HCT116 (cell line): ENCODE results near the gene RFX8. TPM values are rescaled to one million over a fixed set of nuclear protein-coding genes. Genes with fewer than 3 reads are reported as not detected.

Source experiments
- ATAC-seq: fragments of 200-7000 bp; cut with Tn5 transposase; 2 replicates; pipeline ENCODE4 v1.9.1; 2020; ENCODE audit warnings: mild to moderate bottlenecking, moderate library complexity
- BruUV-seq: library from RNA; stranded (reverse); fragments of 400-500 nt; replicated peaks from 2 replicates; lab custom pipeline; 2021; lab: Mats Ljungman, UMichigan
- CTCF ChIA-PET: fragments of 300-600 bp; sonication (Branson Sonifier 250); formaldehyde crosslinking; loops from one replicate; lab custom pipeline; 2021; ENCODE audit warnings: antibody characterized with exemption; lab: Charles Lee
- POLR2A ChIA-PET: fragments of 300-600, 350-600 bp; sonication (Branson Sonifier 250); formaldehyde crosslinking; loops from one replicate; lab custom pipeline; 2021; ENCODE audit warnings: antibody characterized with exemption; lab: Charles Lee
- RAD21 ChIA-PET, 2 experiments: fragments of 300-600 bp; sonication (Branson Sonifier 250); formaldehyde crosslinking; loops; one replicate each; lab custom pipeline; 2023; ENCODE audit warnings: low total read pairs in 2 of 2; ENCODE audit not compliant: uncharacterized antibody in 2 of 2, unreplicated experiment in 2 of 2, low non-redundant PET in 1 of 2; lab: Charles Lee
- DNase-seq: peaks from one replicate; pipeline ENCODE4 v3.0.0-alpha.2; 2010; ENCODE audit warnings: low read depth, low spot score
- H2AFZ ChIP-seq: fragments of 200-600 bp; shearing (Covaris generic), sonication (generic); 2 replicates; pipeline ENCODE4 v1.6.1; 2017; ENCODE audit warnings: low read depth, mixed run types, mixed read lengths, antibody characterized with exemption, low read length; ENCODE audit not compliant: poor library complexity, severe bottlenecking
- H3K27ac ChIP-seq: 2 replicates; pipeline ENCODE4 v1.5.1; 2012; ENCODE audit warnings: low read depth, low read length
- H3K27me3 ChIP-seq: fragments of 200-600 bp; sonication (generic); 2 replicates; pipeline ENCODE4 v1.6.1; 2016; ENCODE audit warnings: mixed run types, low read length, mixed read lengths; ENCODE audit not compliant: insufficient read depth
- H3K36me3 ChIP-seq, 2 experiments: fragments of 200-500 bp in 1 of 2; fragments of 200-600 bp in 1 of 2; sonication (Bioruptor generic) in 1 of 2; sonication (generic) in 1 of 2; 2 replicates each; pipeline versions ENCODE4 v1.5.1 to v1.6.1; 2014 to 2016; ENCODE audit warnings: low read length in 2 of 2, inconsistent platforms in 1 of 2, mixed read lengths in 1 of 2, mixed run types in 1 of 2; ENCODE audit not compliant: insufficient read depth in 2 of 2, control insufficient read depth in 1 of 2
- H3K4me1 ChIP-seq, 2 experiments: fragments of 200-600 bp in 1 of 2; sonication (generic) in 1 of 2; 2 replicates each; pipeline versions ENCODE4 v1.5.1 to v1.6.1; 2012 to 2017; ENCODE audit warnings: low read length in 2 of 2, inconsistent platforms in 1 of 2, mild to moderate bottlenecking in 1 of 2, mixed read lengths in 1 of 2, mixed run types in 1 of 2, moderate library complexity in 1 of 2; ENCODE audit not compliant: insufficient read depth in 2 of 2, control insufficient read depth in 1 of 2
- H3K4me2 ChIP-seq: fragments of 200-600 bp; sonication (generic); 2 replicates; pipeline ENCODE4 v1.6.1; 2017; ENCODE audit warnings: mixed run types, low read length, mixed read lengths
- H3K4me3 ChIP-seq, 2 experiments: fragments of 200-600 bp in 1 of 2; sonication (generic) in 1 of 2; replicated peaks in 1 of 2; 2 replicates each; pipeline ENCODE4 v1.5.1; 2011 to 2016; ENCODE audit warnings: low read length in 2 of 2, control low read depth in 1 of 2, low read depth in 1 of 2, mild to moderate bottlenecking in 1 of 2, mixed read lengths in 1 of 2, mixed run types in 1 of 2
- H3K79me2 ChIP-seq: fragments of 200-600 bp; sonication (generic); 2 replicates; pipeline ENCODE4 v1.6.1; 2017; ENCODE audit warnings: mild to moderate bottlenecking, mixed run types, low read length, moderate library complexity, mixed read lengths; ENCODE audit not compliant: insufficient read depth
- H3K9ac ChIP-seq: fragments of 200-600 bp; sonication (generic); 2 replicates; pipeline ENCODE4 v1.6.1; 2016; ENCODE audit warnings: low read length, mixed read lengths
- H3K9me2 ChIP-seq: fragments of 200-600 bp; sonication (generic), shearing (Covaris generic); 2 replicates; pipeline ENCODE4 v1.6.1; 2017; ENCODE audit warnings: mixed run types, mild to moderate bottlenecking, moderate library complexity; ENCODE audit not compliant: insufficient read depth
- H3K9me3 ChIP-seq, 2 experiments: fragments of 200-500 bp in 1 of 2; fragments of 200-600 bp in 1 of 2; sonication (Bioruptor generic) in 1 of 2; sonication (generic) in 1 of 2; 2 replicates each; pipeline ENCODE4 v1.6.1; 2014 to 2017; ENCODE audit warnings: low read length in 2 of 2, mixed read lengths in 2 of 2, inconsistent platforms in 1 of 2, low read depth in 1 of 2, mild to moderate bottlenecking in 1 of 2, mixed run types in 1 of 2, moderate library complexity in 1 of 2; ENCODE audit not compliant: control insufficient read depth in 1 of 2, insufficient read depth in 1 of 2
- H4K20me1 ChIP-seq: fragments of 200-600 bp; sonication (generic), shearing (Covaris generic); 2 replicates; pipeline ENCODE4 v1.6.1; 2017; ENCODE audit warnings: mixed run types, mild to moderate bottlenecking, moderate library complexity; ENCODE audit not compliant: insufficient read depth
- CEBPB ChIP-seq: IDR thresholded peaks from 2 replicates; pipeline ENCODE4 v1.6.1; 2012; ENCODE audit warnings: low read depth
- EGR1 ChIP-seq: IDR thresholded peaks from 2 replicates; pipeline ENCODE4 v1.6.1; 2012; ENCODE audit warnings: low read depth
- ELF1 ChIP-seq: IDR thresholded peaks from 2 replicates; pipeline ENCODE4 v1.6.1; 2012; ENCODE audit warnings: low read depth, borderline replicate concordance
- EZH2 ChIP-seq: fragments of 200-600 bp; sonication (generic); IDR thresholded peaks from 2 replicates; pipeline ENCODE4 v1.6.1; 2017; ENCODE audit warnings: antibody characterized with exemption, mixed run types
- EZH2phosphoT487 ChIP-seq: fragments of 200-600 bp; IDR thresholded peaks from 2 replicates; pipeline ENCODE4 v1.6.1; 2018; ENCODE audit warnings: antibody characterized with exemption, borderline replicate concordance
- FOSL1 ChIP-seq: IDR thresholded peaks from 2 replicates; pipeline ENCODE4 v1.6.1; 2012; ENCODE audit warnings: low read depth
- JUND ChIP-seq: IDR thresholded peaks from 2 replicates; pipeline ENCODE4 v1.6.1; 2012
- POLR2AphosphoS5 ChIP-seq: IDR thresholded peaks from 2 replicates; pipeline ENCODE4 v1.6.1; 2011; ENCODE audit warnings: mild to moderate bottlenecking, low read depth, low read length, moderate library complexity
- SIN3A ChIP-seq: IDR thresholded peaks from 2 replicates; pipeline ENCODE4 v1.6.1; 2012; ENCODE audit warnings: low read depth
- SP1 ChIP-seq: IDR thresholded peaks from 2 replicates; pipeline ENCODE4 v1.6.1; 2012; ENCODE audit warnings: low read depth
- SRF ChIP-seq: IDR thresholded peaks from 2 replicates; pipeline ENCODE4 v1.6.1; 2012; ENCODE audit warnings: low read depth
- YY1 ChIP-seq: IDR thresholded peaks from 2 replicates; pipeline ENCODE4 v1.6.1; 2011; ENCODE audit warnings: low read length, low read depth, moderate library complexity, mild to moderate bottlenecking; ENCODE audit not compliant: insufficient replicate concordance; ENCODE audit errors: extremely low read depth
- ZFX ChIP-seq: fragments of 450-650 bp; IDR thresholded peaks from 2 replicates; pipeline ENCODE4 v1.6.1; 2017
- ZNF274 ChIP-seq: fragments of 200-500 bp; sonication (Bioruptor generic); IDR thresholded peaks from 2 replicates; pipeline ENCODE4 v1.6.1; 2014; ENCODE audit warnings: mild to moderate bottlenecking, low read depth, low read length, inconsistent platforms
- intact Hi-C: fragments of 100-400 bp; cut with micrococcal nuclease; formaldehyde crosslinking; loops from 2 replicates; pipeline ENCODE4 v1.10.0; 2022
- total RNA-seq: library from RNA; stranded (reverse); gene quantifications from one replicate; pipeline ENCODE4 v1.2.1, GENCODE V29; 2021; ENCODE audit not compliant: unreplicated experiment
- TF ChIP-seq, protein P1 (sequence below), 3 experiments: fragments of 200-600 bp in 1 of 3; sonication (generic) in 1 of 3; IDR thresholded peaks in 2 of 3; conservative IDR thresholded peaks in 1 of 3; 2 replicates each; pipeline ENCODE4 v1.5.1; 2012 to 2017; ENCODE audit warnings: low read depth in 2 of 3, low read length in 2 of 3, antibody characterized with exemption in 1 of 3, borderline replicate concordance in 1 of 3, control low read depth in 1 of 3, mild to moderate bottlenecking in 1 of 3, mixed read lengths in 1 of 3, mixed run types in 1 of 3, moderate library complexity in 1 of 3; ENCODE audit not compliant: insufficient read depth in 1 of 3
- TF ChIP-seq, protein P2 (sequence below): IDR thresholded peaks from 2 replicates; pipeline ENCODE4 v1.6.1; 2012
- TF ChIP-seq, protein P3 (sequence below): IDR thresholded peaks from 2 replicates; pipeline ENCODE4 v1.6.1; 2012
- TF ChIP-seq, protein P4 (sequence below): IDR thresholded peaks from 2 replicates; pipeline ENCODE4 v1.6.1; 2012; ENCODE audit warnings: low read depth

The RFX8 gene
- total RNA-seq, 1 experiment from 2014 or later: not detected

DNA sequence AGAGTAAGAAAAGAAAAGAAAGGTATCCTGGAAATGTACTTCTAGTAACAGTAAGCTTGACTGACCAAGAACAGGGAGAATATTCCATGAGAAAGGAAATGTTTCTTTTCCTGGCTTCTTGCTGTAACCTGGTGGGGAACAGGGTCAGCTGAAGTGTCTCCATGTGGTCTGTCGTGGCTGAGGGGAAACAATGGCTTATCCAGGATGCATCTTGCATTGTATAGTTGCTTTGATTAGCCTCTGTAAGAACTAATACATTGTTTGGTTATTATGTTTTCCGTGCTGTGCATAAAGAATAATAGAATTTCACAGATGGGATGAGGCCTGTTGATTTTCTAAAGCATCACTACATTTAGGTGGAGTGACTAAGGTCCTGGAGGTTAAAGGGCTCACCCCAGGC lies 92.5 kb downstream of the RFX8 start:
- H3K9me3 ChIP-seq: no peaks in the 10 kb centered on the region
- CTCF ChIA-PET: interaction anchor here (1.7 kb wide), 1 partner anchor 40 kb away, joined by 7 read pairs; no protein-coding TSS in a partner anchor
- H2AFZ ChIP-seq: no peak overlapping the region
- ATAC-seq: no peak
- no peak overlapping the region for H3K27ac ChIP-seq
- no peak overlapping the region for H3K9ac ChIP-seq
- H3K36me3 ChIP-seq: no peaks in the 10 kb centered on the region
- BruUV-seq: no TSS peak
- TF ChIP-seq, protein P1, sequence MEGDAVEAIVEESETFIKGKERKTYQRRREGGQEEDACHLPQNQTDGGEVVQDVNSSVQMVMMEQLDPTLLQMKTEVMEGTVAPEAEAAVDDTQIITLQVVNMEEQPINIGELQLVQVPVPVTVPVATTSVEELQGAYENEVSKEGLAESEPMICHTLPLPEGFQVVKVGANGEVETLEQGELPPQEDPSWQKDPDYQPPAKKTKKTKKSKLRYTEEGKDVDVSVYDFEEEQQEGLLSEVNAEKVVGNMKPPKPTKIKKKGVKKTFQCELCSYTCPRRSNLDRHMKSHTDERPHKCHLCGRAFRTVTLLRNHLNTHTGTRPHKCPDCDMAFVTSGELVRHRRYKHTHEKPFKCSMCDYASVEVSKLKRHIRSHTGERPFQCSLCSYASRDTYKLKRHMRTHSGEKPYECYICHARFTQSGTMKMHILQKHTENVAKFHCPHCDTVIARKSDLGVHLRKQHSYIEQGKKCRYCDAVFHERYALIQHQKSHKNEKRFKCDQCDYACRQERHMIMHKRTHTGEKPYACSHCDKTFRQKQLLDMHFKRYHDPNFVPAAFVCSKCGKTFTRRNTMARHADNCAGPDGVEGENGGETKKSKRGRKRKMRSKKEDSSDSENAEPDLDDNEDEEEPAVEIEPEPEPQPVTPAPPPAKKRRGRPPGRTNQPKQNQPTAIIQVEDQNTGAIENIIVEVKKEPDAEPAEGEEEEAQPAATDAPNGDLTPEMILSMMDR (IDR thresholded peaks at IDR 0.05 in 2 of 3, conservative IDR thresholded peaks at IDR 0.05 in 1 of 3; ENCODE audit: borderline replicate concordance in 1 of 3, insufficient read depth in 1 of 3, low read depth in 2 of 3, low read length in 2 of 3): no peak
- TF ChIP-seq ZFX (no peak), SRF (no peak), EZH2 (no peak), JUND (no peak), POLR2AphosphoS5 (no peak), YY1 (no peak), SIN3A (no peak), ELF1 (no peak), CEBPB (no peak), FOSL1 (no peak), ZNF274 (no peak), EGR1 (no peak), EZH2phosphoT487 (no peak), SP1 (no peak)
- TF ChIP-seq, protein P2, sequence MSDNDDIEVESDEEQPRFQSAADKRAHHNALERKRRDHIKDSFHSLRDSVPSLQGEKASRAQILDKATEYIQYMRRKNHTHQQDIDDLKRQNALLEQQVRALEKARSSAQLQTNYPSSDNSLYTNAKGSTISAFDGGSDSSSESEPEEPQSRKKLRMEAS: no peak
- TF ChIP-seq, protein P3, sequence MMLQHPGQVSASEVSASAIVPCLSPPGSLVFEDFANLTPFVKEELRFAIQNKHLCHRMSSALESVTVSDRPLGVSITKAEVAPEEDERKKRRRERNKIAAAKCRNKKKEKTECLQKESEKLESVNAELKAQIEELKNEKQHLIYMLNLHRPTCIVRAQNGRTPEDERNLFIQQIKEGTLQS: no peak
- TF ChIP-seq, protein P4, sequence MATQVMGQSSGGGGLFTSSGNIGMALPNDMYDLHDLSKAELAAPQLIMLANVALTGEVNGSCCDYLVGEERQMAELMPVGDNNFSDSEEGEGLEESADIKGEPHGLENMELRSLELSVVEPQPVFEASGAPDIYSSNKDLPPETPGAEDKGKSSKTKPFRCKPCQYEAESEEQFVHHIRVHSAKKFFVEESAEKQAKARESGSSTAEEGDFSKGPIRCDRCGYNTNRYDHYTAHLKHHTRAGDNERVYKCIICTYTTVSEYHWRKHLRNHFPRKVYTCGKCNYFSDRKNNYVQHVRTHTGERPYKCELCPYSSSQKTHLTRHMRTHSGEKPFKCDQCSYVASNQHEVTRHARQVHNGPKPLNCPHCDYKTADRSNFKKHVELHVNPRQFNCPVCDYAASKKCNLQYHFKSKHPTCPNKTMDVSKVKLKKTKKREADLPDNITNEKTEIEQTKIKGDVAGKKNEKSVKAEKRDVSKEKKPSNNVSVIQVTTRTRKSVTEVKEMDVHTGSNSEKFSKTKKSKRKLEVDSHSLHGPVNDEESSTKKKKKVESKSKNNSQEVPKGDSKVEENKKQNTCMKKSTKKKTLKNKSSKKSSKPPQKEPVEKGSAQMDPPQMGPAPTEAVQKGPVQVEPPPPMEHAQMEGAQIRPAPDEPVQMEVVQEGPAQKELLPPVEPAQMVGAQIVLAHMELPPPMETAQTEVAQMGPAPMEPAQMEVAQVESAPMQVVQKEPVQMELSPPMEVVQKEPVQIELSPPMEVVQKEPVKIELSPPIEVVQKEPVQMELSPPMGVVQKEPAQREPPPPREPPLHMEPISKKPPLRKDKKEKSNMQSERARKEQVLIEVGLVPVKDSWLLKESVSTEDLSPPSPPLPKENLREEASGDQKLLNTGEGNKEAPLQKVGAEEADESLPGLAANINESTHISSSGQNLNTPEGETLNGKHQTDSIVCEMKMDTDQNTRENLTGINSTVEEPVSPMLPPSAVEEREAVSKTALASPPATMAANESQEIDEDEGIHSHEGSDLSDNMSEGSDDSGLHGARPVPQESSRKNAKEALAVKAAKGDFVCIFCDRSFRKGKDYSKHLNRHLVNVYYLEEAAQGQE: no peak
- TF ChIP-seq, all 23 proteins: peak for 0
- ChIA-PET POLR2A (no interaction called here), RAD21 (no interaction called here)
- no peaks in the 10 kb centered on the region for H3K79me2 ChIP-seq
- H3K9me2 ChIP-seq: no peaks in the 10 kb centered on the region
- peaks cover 0 to 5% of the 10 kb centered on the region in 2 experiments; a peak in 1 of 4 replicates for H3K4me1 ChIP-seq
- DNase-seq: no peak
- intact Hi-C loops: no loop called here
- H3K27me3 ChIP-seq: 0 out of 2 replicates have a peak, but pooled peaks cover 5% of the 10 kb centered on the region
- no peak overlapping the region for H3K4me3 ChIP-seq
- no peaks in the 10 kb centered on the region for H4K20me1 ChIP-seq
- no peak overlapping the region for H3K4me2 ChIP-seq
